HEK293T (cell line): ENCODE results near the gene PPP1R12B.

Source experiments
- CTCF ChIA-PET: fragments of 350-600 bp; formaldehyde crosslinking; extraction: SDS; loops from one replicate; lab custom pipeline; 2021; ENCODE audit warnings: antibody characterized with exemption, inconsistent platforms; lab: Yijun Ruan, JAX
- POLR2A ChIA-PET: fragments of 350-600 bp; formaldehyde crosslinking; extraction: SDS; loops from one replicate; lab custom pipeline; 2020; ENCODE audit warnings: antibody characterized with exemption, inconsistent platforms; lab: Yijun Ruan, JAX
- DNase-seq: peaks from one replicate; pipeline ENCODE4 v3.0.0; 2012; ENCODE audit warnings: mixed read lengths; ENCODE audit errors: extremely low spot score
- ARNT ChIP-seq: fragments of 450-650 bp; IDR thresholded peaks from 2 replicates; pipeline ENCODE4 v1.6.1; 2017; ENCODE audit warnings: mild to moderate bottlenecking
- BHLHE40 ChIP-seq: fragments of 450-650 bp; IDR thresholded peaks from 2 replicates; pipeline ENCODE4 v1.6.1; 2016; ENCODE audit warnings: mild to moderate bottlenecking, moderate library complexity, borderline replicate concordance
- CTBP1 ChIP-seq: fragments of 450-650 bp; IDR thresholded peaks from 2 replicates; pipeline ENCODE4 v1.6.1; 2016; ENCODE audit warnings: borderline replicate concordance
- ELF4 ChIP-seq: fragments of 450-650 bp; IDR thresholded peaks from 2 replicates; pipeline ENCODE4 v1.6.1; 2017; ENCODE audit warnings: antibody characterized with exemption
- FOXA1 ChIP-seq: fragments of 450-650 bp; IDR thresholded peaks from 2 replicates; pipeline ENCODE4 v1.6.1; 2016; ENCODE audit warnings: mild to moderate bottlenecking
- FOXK2 ChIP-seq: fragments of 450-650 bp; IDR thresholded peaks from 2 replicates; pipeline ENCODE4 v1.6.1; 2016; ENCODE audit warnings: mild to moderate bottlenecking
- FOXM1 ChIP-seq: fragments of 450-650 bp; IDR thresholded peaks from 2 replicates; pipeline ENCODE4 v1.6.1; 2017; ENCODE audit warnings: mild to moderate bottlenecking, borderline replicate concordance
- HDGF ChIP-seq: fragments of 450-650 bp; IDR thresholded peaks from 2 replicates; pipeline ENCODE4 v1.6.1; 2017; ENCODE audit warnings: antibody characterized with exemption, borderline replicate concordance
- L3MBTL2 ChIP-seq: fragments of 450-650 bp; conservative IDR thresholded peaks from 2 replicates; pipeline ENCODE4 v1.6.1; 2016; ENCODE audit warnings: mild to moderate bottlenecking
- LEF1 ChIP-seq: fragments of 450-650 bp; IDR thresholded peaks from 2 replicates; pipeline ENCODE4 v1.6.1; 2017; ENCODE audit warnings: mild to moderate bottlenecking, borderline replicate concordance
- NFRKB ChIP-seq: fragments of 450-650 bp; IDR thresholded peaks from 2 replicates; pipeline ENCODE4 v1.6.1; 2016; ENCODE audit warnings: mild to moderate bottlenecking, moderate library complexity
- PKNOX1 ChIP-seq: fragments of 450-650 bp; IDR thresholded peaks from 2 replicates; pipeline ENCODE4 v1.6.1; 2016
- SP1 ChIP-seq: fragments of 450-650 bp; IDR thresholded peaks from 2 replicates; pipeline ENCODE4 v1.6.1; 2017
- SUZ12 ChIP-seq: fragments of 450-650 bp; IDR thresholded peaks from 2 replicates; pipeline ENCODE4 v1.6.1; 2016; ENCODE audit warnings: mild to moderate bottlenecking
- TARDBP ChIP-seq: fragments of 450-650 bp; IDR thresholded peaks from 2 replicates; pipeline ENCODE4 v1.6.1; 2016
- ZNF384 ChIP-seq: fragments of 450-650 bp; IDR thresholded peaks from 2 replicates; pipeline ENCODE4 v1.6.1; 2016

PPP1R12B gene

GRCh38 chr1:202561240-202561639 lies 212.7 kb downstream of the PPP1R12B start:
- ChIA-PET CTCF (interaction anchor here (0.7 kb wide), 1 partner anchor 70 kb away, joined by 3 read pairs; no protein-coding TSS in a partner anchor), POLR2A (no interaction called here)
- no peak for DNase-seq
- TF ChIP-seq ARNT (no peak), ELF4 (no peak), PKNOX1 (no peak), FOXA1 (no peak), NFRKB (no peak), FOXM1 (no peak), BHLHE40 (no peak), LEF1 (no peak), L3MBTL2 (no peak), FOXK2 (no peak), TARDBP (no peak), CTBP1 (no peak), SP1 (no peak), HDGF (no peak), SUZ12 (no peak), ZNF384 (no peak)

- TF ChIP-seq FOXM1: no peak
- TF ChIP-seq ARNT: no peak
- no peak for TF ChIP-seq SUZ12
- no peak for TF ChIP-seq NFRKB
- no peak for TF ChIP-seq L3MBTL2
- no peak for TF ChIP-seq PKNOX1
- no peak for TF ChIP-seq CTBP1
- no peak for TF ChIP-seq TARDBP
- no peak for TF ChIP-seq ELF4
- TF ChIP-seq FOXA1: no peak
- TF ChIP-seq FOXK2: no peak
- no peak for TF ChIP-seq BHLHE40
- TF ChIP-seq LEF1: no peak
- no peak for TF ChIP-seq HDGF
- TF ChIP-seq ZNF384: no peak
- TF ChIP-seq SP1: no peak
- DNase-seq: no peak
- ChIA-PET POLR2A (no interaction called here), CTCF (interaction anchor here (0.7 to 1.0 kb wide), 3 partner anchors 12 to 69 kb away, joined by 3 to 4 read pairs (median 4); no protein-coding TSS in a partner anchor)
Measured at GRCh38 chr1:202561726-202562443, 213.4 kb downstream of the PPP1R12B start.

- POLR2A ChIA-PET: no interaction called here
- CTCF ChIA-PET: interaction anchor here (1.0 kb wide), 2 partner anchors 11 to 16 kb away, joined by 4 read pairs; no protein-coding TSS in a partner anchor
- TF ChIP-seq HDGF (no peak), L3MBTL2 (no peak), BHLHE40 (no peak)
- DNase-seq: no peak
Measured at GRCh38 chr1:202562444-202563060, 214.1 kb downstream of the PPP1R12B start.

GRCh38 chr1:202563818-202564217 lies 215.3 kb downstream of the PPP1R12B start:
- TF ChIP-seq LEF1 (no peak), FOXK2 (no peak), BHLHE40 (no peak), ZNF384 (no peak), ELF4 (no peak)
- ChIA-PET POLR2A (no interaction called here), CTCF (no interaction called here)
- DNase-seq: no peak

- no peak for DNase-seq
- TF ChIP-seq CTBP1: no peak
- CTCF ChIA-PET: no interaction called here
- POLR2A ChIA-PET: no interaction called here
Measured at GRCh38 chr1:202564958-202565495, 216.5 kb downstream of the PPP1R12B start.

- DNase-seq: no peak
- CTCF ChIA-PET: interaction anchor here (0.5 kb wide), 1 partner anchor 669 kb away, joined by 3 read pairs; no protein-coding TSS in a partner anchor
- TF ChIP-seq L3MBTL2 (no peak), ELF4 (no peak), FOXM1 (no peak), HDGF (no peak), SP1 (no peak), FOXK2 (no peak), TARDBP (no peak), ARNT (no peak)
- POLR2A ChIA-PET: no interaction called here
Measured at GRCh38 chr1:202565890-202566602, 217.5 kb downstream of the PPP1R12B start.
